ENCODE results near the gene DTWD1.
"Not testable (repeated sequence)": the region's sequence is repeated elsewhere in the genome, so short reads cannot be mapped to it uniquely, and the experiment has no call there.

The DTWD1 gene

DNA sequence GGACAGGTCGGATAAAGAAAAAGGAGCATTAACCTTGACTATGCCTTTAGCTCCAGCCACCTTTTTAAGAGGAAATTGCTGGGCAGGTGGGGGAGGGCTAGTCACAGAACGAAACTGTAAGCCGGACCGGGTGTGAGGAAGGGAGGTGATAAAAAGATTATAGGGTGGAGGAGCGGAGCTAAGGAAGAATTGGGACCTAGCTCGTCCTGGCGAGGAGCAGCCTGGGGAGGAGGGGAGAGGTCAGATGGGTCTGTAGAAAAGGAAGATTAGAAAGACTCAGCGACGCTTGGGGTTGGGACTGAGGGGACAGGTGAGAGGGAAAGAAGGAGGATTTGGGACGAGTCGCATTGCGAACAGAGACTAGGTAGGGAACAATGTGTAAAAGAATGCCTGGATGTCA is 82.1 kb downstream of the DTWD1 start:
- not testable (repeated sequence) for H3K36me3 ChIP-seq (ENCODE audit: control insufficient read depth, insufficient read depth, low read length); H3K4me3 ChIP-seq (ENCODE audit: insufficient read depth, low read depth, low read length, poor library complexity, severe bottlenecking); H3K27ac ChIP-seq (ENCODE audit: insufficient read depth, low read length, poor library complexity, severe bottlenecking); H3K9me3 ChIP-seq (ENCODE audit: control insufficient read depth, low read length); DNase-seq; H3K4me1 ChIP-seq (ENCODE audit: control insufficient read depth, insufficient read depth, low read length, poor library complexity, severe bottlenecking); H3K27me3 ChIP-seq (replicated peaks; ENCODE audit: control insufficient read depth, insufficient read depth, low read length, poor library complexity, severe bottlenecking)

Measured in effector memory CD4-positive, alpha-beta T cell (primary cell).